OCI-M1 (cell line): ENCODE results near the gene RAVER2.
A peak's percentile ranks its signal among the peaks of the same experiment; 100 is the strongest.

Experiments used
- DNase-seq: peaks from one replicate; lab custom pipeline; 2025; lab: John Stamatoyannopoulos, UW

The RAVER2 gene

DNA sequence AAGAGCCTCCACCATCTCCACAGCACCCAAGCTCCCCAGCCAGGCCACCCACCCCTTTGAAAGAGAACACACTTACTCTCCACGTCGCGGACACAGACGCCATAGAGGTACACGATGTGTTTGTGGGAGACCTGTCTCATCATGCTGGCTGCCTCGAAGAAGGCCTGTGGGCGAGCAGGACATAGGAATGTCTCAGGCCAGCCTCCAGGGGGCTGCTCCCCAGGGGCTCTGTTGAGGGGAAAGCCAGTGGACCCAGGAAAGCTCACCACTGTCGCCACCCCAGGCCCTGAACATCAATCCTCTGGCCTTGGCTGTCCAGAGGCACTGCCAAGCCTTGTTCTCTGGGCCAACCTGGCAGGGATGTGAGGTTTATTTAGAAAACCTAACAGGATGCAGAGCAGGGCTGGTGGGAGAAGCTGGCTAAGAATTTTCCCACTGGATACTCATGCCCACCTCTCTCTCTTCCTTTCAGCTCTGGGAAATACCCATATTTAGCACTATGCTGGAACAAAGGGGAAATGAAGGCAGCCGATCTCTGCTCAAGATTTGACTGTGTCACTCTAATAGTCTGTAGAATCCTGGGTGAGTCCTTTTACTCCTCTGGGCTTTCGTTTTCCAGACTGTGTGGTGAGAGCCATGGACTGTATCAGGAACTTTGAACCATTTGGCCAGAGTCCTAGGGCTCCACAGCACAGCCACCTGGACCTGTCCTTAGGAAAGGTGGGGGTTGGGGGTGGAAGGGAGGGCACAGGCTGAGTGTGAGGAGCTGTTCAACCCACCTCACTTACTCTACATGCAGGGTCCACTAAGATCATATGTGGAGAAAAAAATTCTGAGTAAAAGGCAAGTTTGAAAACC, 101.9 kb downstream of the RAVER2 start:
- no peak for DNase-seq

DNA sequence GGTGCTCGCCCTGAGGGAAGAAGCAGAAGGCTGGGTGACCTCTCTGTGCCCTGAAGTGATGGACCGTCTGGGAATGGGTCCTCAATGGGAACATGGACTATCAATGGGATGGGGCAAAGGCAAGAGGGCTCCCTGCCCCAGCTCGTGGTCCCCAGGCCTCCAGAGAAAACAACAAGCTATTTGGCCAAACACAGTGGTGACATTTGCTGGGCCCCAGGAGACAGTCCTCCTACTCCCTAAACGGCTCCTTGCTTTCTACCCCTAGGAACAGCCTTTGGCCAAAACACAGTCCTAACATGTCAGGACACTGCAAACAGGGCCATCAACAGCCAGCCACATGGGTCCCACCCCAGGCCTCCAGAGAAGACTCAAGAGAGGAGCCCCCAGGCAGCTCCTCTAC, 102.8 kb downstream of the RAVER2 start:
- no peak for DNase-seq

DNA sequence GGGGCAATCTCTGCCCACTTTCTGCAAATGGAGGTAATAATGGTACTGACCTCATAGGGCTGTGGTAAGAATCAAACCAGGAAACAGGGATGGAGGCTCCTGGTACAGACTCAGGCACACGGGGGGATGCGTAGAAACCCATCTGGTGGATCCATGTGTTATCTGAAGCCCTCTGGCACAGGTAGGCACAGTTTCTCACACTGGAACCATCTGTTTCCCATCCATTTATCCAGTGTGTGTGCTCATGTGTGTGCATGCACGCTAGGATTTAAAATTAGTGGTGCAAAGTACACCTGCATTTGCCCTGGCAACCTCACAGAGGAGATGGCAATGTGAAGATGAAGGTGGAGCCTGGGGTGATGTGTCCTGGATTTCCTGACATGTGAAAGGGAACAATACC, 103.3 kb downstream of the RAVER2 start:
- no peak for DNase-seq

DNA sequence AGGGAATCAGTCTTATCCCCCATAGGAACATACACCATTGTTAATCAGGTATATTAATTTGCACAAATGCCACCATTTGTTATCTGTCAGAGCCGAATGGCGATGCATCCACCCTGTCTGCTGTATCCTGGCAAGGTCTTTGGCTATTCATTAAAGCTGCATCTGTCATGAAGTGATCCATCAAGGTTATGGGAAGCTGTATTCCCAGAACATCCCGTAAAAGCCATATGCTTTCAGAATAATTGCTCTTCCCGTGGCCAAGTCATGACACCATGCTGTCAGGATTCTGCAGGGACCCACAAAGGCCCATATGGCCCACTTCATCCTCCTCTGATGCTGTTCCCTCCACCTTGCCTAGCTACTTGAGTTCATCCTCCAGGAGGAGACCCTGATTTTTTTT, 103.9 kb downstream of the RAVER2 start:
- DNase-seq = no peak

DNA sequence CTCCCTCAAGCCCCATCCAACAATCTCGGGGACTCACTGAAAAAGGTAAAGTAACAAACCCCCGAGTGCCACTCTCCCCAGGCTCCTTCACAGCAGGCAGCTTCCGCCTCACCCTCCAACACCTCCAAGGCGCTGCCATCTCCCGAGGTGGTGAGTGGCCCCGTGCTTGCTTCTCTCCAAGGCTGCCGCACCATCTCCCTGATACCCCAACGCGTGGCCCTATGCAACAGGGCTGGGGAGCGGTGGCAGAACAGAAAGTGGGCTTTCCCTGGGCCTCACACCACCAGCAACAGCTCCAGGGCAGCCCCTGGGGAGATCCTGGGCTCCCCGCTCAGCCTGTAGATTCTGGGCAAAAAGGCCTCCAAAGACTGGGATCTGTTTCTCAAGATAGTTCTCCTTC, 105.1 kb downstream of the RAVER2 start:
- no peak for DNase-seq

DNA sequence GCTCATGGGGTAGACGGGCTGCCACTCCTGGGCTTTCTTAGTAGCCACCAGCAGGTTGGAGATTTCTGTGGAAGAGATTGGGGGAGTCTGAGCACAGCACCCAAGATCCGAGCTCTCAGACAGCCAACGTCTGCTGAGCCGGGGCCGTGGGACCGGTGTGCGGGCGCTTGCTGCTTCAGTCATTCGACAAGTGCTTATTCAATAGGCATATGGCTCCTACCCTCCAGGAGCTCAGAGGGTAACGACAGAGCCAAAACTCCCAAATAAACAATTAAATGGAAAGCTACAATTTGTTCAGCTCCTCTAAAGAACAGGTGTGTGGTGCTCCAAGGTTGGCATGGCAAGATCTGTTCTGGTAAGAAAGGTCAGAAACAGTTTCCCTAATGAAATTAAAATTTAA, 106.0 kb downstream of the RAVER2 start:
- no peak for DNase-seq

DNA sequence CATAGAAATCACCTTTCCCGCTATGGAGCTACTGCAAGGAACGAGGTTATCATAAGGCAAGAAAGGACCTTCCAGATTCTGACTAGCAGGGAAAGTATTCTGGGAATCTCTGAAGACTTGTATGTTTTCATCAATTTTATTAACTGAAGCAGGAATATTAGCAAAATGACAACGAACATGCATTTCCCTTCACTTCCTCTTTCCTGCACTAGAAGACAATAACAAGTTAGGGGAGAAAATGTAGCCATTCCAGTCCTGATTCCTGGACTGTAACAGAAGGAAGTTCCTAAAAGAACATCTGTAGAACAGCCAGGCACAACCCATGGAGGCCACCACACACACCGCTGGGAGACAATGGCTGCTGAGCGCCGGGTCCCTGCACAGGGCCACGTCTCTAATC, 106.8 kb downstream of the RAVER2 start:
- DNase-seq = no peak

DNA sequence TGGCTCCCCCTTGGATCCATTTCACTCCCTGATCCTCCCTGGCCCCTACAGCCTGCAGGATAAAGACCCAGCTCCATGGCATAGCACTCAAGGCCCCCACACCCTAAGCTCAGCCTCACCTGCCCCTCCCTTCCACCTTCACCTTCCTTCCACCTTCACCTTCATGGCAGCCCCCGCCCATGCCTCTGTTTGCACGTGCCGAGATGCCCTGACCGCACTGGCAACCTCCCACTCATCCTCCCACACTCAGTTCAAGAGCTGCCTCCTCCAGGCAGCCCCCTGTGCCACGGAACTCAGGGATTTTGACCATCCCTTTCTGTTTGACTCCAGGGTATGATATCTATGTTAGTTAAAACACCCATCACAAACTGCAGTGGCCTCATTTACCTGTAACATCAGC, 109.8 kb downstream of the RAVER2 start:
- DNase-seq = no peak

DNA sequence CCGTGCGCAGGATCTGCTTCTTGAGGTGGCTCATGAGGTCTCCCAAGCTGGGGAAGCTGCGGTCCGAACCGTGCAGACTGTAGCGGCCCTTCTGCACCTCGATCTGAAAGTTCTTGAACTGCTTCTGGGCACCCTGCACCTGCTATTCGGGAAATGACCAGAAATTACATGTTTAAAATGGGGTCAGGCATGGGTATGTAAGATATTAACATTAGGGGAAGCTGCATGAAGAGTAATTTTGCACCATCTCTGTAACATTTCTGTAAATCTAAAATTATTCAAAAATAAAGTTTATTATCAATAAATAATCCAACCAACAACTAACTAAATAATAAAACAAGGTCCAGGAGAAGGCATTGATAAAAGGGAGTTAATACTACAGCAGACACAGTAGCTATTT, 110.7 kb downstream of the RAVER2 start:
- no peak for DNase-seq

DNA sequence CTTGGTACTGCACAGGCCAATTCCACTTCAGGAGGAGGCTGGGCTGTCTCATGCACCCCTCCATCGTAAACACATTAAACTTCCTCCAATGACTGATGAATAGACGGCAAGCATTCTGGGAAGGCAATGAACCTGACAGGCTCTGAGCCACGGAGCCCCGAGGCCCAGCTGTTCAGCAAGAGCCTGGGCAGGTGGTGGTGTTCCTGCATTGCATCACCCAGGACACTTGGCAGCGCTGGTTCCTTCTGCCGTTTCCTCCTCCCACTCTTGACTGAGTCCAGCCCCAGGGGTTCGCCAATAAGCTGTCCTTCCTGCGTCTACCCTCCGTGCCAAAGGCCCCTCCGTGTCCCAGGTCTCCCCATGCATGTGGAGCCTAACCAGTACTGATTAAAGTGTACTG, 111.7 kb downstream of the RAVER2 start:
- DNase-seq = no peak

DNA sequence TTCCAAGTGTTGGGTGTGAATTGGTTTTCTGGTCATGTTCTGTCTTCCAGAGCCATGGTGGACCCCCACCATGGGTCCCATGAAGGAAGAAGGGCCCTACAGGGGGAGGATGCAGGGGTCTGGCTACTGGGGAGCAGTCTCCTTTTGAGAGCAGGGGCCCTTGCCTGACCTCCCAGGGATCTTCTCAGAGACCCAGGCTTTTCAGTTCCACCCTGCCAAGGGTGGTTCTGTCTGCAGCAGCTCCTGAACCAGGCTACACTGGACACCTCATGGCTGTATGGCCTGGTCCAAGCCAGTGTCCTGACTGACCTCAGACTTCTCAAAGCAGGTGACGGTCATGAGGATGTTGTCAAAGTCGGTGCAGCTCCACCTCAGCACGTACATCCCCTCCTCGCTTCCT, 112.5 kb downstream of the RAVER2 start:
- DNase-seq = no peak

DNA sequence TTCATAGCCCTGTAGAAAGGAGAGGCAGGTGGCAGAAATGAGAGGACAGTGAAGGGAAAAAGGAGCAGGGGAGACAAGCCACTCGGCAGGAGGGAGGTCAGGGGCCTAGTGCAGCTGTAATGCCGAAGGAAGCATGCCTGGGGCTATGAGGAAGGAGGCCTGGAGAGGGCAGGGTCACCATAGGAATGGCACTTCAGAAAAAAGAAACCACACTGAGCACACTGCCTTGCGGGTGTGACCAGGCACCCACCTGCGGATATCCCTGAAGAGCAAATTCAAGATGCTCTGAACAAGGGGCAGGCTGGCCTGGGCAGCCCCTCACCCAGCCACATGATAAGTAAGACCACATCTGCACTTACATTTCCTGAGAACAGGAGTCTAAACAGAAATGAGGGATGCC, 116.7 kb downstream of the RAVER2 start:
- DNase-seq = no peak

DNA sequence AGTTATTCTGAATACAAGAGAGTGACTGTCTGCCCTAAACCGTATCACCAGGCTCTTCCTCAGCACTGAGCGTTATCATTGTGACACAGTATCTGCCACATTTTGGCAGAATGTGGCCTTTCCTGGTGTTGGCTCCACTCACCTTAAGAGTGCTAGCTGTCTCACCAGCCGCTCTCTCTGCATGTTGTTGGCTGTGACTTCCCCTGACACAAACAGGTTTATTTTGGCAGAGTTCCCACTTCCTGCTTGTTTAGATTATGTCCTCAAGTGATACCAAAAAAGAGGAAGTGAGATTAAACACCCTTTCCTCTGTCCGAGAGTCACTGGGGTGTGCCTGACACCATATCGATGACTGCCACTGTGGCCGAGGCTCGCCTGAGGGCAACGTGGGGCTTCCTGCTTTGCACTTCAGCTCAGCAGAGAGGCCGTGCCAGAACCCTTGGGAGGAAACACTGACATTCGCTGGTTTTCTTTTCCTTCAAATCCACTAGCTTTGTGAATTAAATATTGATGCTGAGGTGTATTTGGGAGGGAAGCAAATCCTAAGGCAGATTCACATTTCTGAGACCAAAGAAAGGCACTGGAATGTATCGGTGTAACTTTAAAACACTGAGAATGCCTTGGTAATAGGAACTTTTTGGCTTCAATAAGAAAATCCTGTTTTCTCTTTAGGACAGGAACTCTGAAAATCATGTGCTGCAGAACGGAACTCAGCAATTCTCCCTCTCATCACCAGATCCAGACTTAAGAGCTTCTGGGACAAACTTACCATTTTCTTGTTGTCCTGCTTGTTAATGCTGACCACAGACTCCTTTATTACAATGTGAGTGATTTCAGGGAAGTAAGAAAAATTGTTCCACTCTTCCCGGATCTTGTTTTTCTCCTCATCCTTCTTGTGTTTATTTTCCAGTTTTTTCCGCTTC, 119.4 kb downstream of the RAVER2 start:
- peak; percentile 99 for DNase-seq

DNA sequence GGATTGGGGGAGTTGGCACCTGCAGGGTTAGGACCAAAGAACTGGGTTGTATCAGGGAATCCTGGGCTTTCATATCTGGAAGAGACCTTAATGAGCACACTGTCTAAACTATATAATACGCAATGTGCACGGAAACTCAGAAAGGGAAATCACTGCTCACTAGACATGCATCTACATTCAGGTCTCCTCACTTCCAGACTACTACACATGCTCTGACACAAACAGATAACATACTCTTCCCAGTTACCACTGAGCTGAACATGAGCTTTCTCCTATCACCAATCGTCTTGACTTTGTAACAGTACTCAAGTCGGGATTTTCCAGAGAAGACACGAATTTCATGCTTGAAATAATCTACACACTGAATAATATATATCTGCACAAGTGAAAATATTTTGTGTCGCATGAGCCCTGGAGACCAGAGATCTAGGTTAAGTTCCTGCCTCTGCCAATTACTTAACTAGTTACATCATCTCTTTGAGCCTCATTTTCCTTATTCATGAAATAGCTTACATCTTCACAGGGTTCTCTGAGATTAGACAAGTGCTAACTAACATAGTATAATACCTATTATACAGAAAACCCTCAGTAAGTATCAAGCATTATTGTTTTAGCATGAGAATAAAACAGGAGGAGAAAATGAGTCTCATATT, 120.4 kb downstream of the RAVER2 start:
- DNase-seq = peak; percentile 54

DNA sequence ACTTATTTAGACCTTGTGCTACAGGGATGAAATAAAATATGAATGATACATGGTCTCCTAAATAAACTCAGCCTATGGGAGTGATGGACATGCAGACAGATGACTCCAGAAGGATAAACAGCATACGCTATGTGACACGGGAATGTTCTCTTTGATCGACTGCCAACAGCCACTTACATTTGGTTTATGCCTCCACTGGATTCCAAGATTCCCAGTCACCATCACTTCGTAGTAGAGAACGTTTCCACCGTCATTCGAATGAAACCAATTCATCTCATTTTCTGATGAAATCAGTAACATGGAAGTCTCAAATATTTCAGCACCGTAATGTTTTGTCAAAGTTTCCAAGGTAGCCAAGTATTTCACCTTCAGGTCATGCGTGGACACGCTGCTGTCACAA, 121.8 kb downstream of the RAVER2 start:
- DNase-seq = no peak

DNA sequence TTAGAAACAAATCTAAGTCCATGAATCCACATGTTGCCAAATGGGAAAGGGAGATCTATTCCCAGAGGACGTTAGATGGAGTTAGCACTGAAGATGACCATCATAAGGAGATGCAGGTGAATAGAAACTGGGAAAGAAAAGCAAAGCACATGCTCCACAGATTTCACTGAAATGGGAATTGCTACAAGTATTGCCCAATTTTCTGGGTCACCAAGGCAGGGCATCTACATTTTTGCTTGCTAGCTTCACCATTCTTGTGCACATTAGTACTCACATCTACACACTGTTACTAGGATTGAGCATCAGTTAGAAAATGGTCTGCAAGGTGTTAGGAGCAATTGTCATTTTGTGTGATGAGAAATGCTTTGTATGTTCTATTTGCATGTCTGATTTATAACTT, 122.4 kb downstream of the RAVER2 start:
- DNase-seq = no peak

DNA sequence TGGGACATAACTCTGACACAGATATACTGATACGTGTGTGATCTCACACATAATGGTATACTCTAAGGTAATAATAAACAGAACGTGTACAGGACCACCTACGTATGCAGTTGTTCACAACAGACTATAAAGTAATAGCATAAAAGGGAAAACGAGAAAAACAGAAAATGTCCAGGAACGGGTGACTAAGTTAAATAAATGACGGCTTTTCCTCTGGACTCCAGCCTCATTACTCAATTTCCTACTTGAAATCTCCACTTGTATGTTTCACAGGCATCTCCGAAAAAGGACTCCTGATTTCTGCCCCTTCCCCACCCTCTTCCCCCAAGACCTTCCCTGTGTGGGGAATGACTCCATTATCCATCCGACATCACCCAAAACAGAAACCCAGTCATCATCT, 126.4 kb downstream of the RAVER2 start:
- DNase-seq = no peak

DNA sequence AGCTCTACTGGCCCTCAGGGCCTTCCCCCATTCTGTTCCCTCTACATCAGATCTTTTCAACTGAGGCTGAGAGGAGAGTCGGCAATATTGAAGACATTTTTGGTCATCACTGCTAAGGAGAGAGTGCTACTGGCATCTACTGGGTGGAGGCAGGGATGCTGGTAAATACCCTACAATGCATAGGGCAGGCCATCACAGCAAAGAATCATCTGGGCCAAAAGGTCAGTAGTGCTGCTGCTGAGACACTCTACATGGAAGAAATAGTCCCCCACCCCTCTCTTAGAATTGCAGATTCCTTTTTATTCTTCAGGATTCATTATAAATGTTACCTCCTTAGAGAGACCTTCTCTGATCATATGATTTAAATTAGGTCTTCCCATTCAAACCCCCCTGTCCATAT, 127.2 kb downstream of the RAVER2 start:
- DNase-seq = no peak

DNA sequence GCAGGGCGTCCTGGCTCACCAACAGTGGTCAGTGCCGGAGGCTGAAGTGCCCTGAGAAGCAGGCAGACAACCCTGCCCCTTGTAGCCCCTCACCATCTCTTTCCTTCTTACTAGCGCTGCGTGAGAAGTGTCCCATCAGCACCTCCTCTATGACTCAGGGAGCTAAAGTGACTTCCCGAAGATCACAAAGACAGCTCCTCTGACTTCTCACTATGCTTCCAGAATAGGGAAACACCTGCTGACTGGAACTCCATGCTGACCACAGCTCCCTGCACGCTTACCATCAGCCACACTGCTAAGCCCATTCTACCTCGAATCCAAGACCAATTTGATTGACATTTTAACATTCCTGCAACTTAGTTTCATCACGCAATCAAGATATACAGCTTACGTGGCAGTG, 128.7 kb downstream of the RAVER2 start:
- DNase-seq = no peak

DNA sequence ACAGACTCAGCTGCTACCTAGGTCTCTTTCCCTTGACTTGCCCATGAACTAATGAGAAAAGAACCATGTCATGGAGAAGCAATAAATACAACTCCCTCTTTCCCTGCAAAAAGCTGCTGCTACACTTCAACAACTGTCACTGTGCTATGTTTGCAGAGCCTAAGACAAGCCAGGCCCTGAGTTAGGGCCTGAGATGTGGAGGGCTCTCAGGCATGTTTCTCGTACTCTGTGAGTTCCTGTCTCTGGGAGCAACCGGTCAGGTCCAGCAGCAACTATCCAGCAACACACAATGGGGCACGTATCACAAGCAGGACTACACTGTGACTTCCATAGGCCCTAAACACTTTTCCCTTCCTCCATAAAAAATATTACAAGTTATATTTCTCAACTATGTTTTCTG, 129.8 kb downstream of the RAVER2 start:
- no peak for DNase-seq

DNA sequence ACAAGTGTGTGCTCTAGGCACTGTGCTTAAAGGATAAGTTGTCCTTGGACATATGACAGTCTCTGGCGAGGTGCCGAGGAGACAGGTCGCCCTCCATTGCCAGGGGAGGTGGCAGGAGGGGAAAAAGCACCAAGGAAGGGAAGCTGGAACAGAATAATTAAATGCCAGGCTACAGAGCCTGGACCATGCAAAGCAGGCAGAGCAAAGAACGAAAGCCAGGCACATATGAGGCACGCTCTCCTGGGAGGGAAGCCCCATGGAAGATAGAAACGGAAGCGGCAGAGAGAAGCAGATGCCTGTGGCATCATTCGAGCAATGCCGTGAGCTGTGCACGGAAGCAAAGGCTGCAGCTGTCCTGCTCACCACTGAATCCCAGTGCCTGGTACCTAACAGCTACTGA, 130.2 kb downstream of the RAVER2 start:
- no peak for DNase-seq

DNA sequence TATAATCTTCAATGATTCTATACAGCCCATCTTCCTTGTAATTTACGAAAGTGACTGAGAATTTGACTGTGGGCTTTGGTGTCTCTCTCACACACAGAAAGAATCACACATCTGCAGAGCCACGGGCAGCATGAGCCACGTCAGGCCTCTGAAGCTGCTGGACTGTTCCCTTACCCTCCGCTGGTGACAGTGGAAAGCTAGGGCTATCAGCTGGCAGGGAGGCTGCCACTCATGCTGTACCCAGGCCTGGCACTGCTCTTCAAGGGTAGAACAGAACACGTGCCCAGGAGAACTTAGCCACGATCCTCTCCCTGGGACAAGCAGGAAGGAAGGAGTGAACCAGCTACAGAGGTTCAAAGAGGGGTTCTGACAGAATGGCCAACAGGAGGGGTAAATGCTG, 130.7 kb downstream of the RAVER2 start:
- no peak for DNase-seq

DNA sequence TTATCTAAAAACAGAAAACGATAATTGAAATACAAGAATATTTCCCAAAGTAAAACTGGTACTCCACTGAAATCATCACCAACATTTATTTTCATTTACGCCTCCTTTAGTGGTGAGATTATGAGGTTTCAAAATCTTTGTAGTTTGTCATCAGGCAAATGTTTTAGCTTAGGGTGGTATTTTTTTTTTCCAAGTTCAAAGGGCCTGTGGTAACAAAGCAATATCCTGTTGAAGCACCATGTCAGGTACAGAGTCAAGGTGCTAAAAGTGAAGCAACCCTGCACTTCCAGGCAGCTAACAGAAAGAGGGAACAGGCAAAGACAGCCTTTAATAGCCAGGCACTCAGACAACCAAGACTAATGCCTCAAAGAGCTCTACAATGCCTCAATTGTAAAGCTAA, 132.3 kb downstream of the RAVER2 start:
- DNase-seq = no peak
